IPS DF 19.7 (cell line): ENCODE results near the gene NUCB1.
"Not testable (repeated sequence)": the region's sequence is repeated elsewhere in the genome, so short reads cannot be mapped to it uniquely, and the experiment has no call there.

Experiments
- DNase-seq: peaks from one replicate; pipeline ENCODE4 v3.0.0-alpha.2; 2013; ENCODE audit warnings: low read depth, low spot score

The NUCB1 gene

DNA sequence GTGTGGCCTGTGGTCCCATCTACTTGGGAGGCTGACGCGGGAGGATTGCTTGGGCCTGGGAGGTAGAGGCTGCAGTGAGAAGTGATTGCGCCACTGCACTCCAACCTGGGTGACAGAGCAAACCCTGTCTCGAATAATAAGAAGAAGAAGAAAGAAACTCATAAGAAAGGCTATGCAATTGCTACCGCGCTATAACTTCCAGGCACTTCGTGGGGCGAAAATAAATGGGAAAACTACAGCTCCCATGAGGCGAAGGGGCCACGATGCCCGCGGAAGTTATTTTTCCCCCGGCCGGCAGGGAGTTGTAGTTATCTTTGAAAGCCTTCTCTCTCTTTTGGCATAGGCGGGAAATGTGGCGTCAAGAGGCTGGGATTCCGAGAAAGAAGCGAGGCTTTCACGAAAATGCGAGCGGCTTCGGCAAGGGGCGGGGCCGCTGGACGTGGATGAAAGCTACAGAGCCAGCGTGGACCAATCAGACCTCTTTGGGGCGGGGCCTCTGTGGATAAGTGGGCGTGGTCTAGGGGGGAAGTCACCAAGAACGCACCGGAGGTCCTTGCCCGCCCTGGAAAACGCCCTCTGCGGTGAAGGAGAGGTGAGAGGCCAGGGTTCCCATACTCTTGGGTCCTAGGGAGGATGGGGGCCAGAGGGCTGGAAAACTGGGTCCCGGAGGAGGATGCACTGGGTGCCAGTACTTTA, at the start of gene NUCB1:
NUCB1 (plus strand) TSS at position 532 of the 696 bp plus-strand sequence. CDS start 485 bp downstream, outside the sequence.
- peak; percentile 94 for DNase-seq

DNA sequence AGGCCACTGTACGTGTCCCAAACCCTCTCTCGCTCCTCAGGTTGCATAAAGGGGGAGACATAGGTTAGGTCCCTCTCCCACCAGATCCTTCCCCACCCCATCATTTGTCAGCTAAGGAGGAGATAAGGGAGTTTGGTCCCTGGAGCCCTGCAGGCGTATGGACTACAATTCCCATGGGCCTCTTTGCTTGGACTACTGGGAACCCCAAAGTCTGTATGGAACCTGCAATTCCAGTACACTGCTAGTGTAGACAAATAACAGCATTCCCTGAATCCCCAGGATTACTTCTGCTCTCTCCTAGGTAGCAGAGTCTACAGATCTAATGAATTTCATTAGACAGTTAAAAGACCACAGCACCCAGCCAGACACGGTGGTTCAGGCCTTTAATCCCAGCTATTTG, 47.8 kb upstream of the NUCB1 start:
- DNase-seq: no peak

DNA sequence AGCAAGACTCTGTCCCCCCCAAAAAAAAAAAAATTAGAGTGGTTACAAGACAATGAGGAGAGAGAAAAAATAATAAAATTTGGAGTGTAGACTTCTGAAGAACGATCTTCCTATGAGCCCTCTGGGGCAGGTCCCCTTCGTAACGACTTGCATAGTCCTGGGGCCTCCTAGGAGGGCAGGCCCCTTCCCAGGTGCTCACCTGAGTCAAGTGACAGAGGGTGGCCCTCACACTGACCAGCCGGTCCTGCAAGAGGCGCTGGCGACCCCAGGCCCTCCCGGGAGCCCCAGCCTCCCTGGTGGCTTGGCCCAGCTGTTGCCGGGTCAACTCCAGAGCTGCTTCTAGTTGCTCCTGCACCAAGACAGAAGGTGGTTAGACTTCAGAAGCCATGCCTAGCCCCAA, 46.6 kb upstream of the NUCB1 start:
- no peak for DNase-seq

DNA sequence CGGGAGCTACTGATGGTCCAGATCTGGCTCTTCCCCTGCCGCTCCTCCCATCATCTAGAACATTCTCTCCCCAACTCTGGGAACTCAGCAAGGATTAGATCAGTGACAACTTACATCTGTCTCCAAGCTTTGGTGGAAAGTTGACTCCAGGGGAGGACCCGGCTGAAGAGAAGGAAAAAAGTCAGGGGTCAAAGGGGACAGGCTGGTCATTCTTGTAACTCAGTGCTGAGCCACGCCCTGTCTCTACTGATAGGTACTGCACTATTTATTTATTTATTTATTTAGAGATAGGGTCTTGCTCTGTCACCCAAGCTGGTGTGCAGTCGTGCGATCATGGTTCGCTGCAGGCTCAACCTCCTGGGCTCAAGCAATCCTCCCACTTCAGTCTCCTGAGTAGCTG, 46.0 kb upstream of the NUCB1 start:
- DNase-seq: no peak

DNA sequence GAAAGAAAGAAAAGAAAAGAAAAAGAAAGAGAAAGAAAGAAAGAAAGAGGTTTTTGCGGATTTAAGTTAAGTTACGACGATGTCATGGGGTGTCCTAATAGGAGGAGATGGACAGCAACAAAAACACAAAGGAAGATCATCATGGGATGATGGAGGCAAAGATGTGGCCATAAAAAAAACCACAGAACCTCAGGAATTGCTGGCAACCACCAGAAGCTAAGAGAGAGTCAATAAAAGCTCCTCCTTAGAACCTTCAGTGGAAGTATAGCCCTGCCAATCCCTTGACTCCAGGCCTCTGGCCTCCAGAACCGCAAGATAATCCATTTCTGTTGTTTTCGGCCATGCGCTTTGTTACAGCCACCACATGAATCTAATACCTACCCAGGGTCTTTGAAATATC, 43.2 kb upstream of the NUCB1 start:
- no peak for DNase-seq

DNA sequence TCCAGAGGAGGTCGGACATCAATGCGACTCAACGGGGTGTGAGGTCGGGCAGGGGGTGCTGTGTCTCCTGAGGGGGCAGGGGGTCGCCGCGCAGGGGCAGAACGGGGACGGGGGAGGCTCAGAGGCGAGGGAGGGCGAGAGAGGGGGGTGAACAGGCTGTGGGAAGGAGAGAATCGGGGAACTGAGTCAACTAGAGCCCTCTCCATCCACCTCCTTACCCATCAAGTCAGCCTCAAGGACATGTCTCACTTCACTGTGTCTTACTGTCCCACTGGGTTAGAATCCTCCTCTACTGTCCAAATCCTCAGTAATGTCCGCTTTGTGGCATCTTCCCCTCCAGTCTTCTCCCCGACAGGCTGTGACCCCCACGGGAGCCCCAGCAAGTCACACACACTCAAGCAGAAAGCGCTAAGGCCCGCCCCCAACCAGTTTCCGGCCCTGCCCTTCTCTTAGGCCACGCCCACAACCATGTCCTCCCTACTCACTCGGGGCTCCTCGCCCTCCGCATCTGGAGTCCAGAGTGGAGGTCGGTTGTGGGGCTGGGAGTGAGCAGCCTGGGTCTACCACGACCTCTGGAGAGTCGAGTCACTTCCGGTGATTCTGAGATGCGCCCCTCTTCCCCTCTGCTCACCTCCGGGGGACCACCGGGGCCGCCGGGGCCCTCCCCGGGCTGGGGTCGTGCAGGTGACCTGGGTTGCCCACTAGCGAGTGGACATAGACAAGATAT, 41.0 kb upstream of the NUCB1 start:
- DNase-seq: no peak

DNA sequence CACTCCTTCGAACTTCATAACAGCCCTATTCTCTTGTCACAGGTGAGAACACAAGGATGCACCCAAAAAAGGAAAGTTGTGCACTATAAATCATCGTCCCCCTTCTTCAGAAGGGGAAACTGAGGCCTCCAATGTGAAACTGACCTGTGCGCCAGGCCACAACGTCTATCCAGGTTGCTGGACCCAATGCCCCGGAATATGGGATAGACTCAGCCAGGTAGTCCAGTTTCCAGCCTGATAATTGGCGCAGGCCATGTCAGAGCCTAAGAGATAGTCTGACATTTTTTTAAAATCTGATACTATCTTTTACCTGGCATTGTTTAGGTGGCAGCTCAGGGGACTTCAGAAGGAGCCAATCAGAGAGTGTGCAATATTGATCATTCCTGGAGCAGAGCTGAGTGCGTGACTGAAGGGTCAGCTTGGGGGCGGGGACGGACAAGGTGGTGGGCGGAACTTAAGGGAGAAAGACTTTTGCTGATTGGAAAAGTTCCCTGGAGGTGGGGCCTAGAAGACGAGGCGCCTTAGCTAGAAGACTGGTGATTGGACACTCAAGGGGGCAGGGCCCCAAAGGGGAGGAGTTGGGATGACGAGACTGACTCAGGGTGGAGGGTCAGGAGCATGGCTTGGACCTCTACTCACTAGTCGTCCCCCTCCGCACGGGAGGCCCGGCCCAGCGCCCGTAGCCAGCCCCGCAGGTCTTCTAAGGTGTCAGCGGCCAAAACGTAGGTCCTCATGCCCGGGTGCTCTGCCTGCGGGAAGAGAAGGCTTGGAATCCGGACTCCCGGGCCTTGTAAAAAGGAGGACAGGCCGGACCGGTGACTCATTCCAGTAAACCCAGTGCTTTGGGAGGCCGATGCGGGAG, 40.2 kb upstream of the NUCB1 start:
- DNase-seq: no peak

DNA sequence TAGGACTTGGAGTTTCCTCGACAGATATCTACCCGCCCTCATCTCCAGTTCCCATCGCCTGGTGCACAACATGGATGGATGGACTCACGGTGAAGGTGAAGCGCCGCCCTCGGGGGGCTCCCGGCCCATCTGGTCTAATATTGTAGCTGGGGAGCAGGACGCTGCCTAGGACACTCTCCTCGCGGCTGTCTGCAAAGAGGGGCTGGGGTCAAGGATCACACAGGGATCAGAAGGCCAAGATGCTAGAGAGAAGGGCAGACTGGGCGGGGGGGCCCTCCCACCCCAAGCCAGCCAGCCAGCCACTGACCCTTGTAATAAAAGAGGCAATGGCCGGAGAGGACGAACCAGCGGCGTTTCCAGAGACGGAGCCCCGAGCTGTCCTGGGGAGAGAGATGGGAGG, 38.8 kb upstream of the NUCB1 start:
- no peak for DNase-seq

DNA sequence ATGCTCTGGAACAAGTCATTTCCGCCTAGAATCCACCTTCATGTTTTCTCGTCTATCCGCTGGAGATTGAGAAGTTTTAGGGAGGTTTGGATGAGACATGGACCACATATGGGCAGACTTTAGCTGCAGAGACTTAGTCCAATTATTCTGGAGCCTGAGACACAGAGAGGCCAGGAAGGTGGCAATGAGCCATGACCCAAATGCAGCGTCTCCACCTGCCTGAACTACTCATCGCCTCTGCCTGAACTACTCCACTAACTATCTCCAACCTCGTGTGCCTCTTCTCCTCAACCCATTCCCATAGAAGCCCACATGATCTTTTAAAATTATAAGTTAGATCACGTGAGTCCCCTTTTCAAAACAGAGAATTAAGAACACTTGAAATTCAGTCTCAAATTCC, 37.3 kb upstream of the NUCB1 start:
- DNase-seq: no peak

DNA sequence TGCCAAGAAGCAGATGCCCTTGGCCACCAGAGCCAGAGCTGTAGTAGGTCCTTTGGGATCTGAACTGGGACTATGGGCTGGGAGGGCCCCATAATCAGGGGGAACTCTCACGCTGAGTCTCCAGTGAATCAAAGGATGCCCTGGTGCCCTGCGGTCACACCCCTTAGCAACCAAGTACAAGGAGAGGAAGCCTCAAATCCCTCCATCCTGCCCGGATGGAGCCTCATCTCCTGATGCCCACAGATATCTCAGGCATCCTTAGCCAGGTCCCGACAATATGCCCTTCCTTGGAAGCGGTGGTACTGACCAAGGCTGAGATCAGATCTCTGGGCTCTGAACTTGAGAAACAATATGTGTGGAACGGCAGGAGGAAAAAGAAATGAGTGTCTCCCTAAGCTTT, 33.4 kb upstream of the NUCB1 start:
- no peak for DNase-seq

DNA sequence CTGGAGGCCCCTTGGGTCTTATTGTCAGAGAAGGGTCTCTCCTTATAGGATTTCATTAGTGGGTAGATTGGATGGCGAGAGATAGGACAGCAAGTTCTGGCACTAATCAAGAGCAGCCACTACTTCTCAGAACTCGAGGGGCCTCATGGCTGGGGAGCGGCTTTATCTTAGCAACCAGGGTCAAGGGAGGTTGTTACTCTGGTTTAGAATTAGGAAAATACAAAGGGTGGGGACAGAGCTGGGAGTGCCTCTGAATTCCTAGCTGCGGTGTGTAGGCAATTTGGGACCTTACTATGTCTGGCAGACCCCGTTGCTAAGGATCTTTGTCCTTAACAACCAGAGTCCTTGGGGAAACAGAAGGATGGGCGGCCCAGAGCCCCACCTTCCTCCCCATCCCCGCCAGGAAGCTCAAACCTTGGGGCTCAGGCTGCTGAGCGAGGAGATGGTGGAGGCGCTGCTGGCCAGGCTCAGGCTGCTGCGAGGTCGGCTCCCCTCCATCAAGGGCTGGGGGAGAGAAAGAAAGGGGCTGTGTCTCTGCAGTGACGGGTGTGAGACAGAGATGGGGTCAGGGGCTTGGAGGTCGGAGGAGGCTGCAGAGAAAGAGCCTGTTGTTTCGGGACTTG, 32.9 kb upstream of the NUCB1 start:
- no peak for DNase-seq

DNA sequence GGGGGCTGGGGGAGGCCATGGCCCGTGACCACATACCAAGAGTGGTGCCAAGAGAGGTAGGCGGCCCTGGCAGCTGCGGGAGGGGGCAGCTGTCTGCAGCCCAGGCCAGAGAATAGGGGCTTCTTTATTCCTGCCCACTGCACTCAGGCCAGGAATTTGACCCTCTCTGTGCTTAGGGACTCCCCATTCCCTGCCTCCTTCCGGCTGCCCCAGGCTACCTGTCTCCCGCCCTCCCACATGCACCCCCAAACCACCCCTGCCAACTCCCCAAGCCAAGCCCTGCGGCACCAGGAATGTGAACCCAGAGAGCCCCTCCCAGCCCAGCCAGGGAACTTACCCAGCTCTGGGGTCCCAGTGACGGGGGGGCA, 32.4 kb upstream of the NUCB1 start:
- DNase-seq: no peak

DNA sequence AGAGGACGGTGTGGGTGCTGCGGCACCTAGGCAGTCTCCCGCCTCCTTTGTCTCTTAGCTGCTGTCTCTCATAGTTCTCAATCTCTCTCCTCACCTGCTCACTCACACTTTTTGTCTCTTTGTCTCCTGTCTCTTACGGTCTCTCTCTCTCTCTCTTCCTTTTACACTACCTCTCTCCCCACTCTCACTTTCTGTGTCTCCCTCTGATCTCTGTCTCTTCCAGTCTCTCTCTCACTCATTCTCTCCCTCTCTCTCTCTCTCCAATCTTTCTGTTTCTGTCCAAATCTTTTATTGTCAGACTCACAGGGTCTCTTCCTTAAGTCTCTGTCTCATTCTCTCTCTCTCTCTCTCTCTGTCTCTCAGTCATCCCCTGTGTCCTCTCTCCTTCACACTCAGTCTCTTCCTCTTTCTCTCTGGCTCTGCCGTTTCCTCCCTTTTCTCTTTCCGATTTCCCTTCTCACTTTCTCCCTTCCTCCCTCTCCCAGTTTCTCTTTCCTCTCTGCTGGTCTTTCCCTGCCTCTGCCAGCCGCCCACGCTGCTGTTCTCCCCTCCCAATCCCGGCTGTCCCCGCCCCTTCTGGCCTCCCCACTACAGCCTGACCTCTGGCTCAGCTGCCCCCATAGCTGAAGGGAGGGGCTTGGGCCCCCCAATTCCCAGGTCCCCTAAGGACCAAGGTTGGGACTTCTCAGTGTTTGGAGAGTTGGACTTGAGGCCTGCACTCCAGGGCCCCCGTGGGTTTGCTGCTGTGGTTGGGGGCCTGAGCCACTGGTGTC, 31.8 kb upstream of the NUCB1 start, which contains the start of gene PLEKHA4:
PLEKHA4 (minus strand) TSS at position 504 of the 773 bp plus-strand sequence. CDS start 997 bp downstream, outside the sequence.
- no peak for DNase-seq

DNA sequence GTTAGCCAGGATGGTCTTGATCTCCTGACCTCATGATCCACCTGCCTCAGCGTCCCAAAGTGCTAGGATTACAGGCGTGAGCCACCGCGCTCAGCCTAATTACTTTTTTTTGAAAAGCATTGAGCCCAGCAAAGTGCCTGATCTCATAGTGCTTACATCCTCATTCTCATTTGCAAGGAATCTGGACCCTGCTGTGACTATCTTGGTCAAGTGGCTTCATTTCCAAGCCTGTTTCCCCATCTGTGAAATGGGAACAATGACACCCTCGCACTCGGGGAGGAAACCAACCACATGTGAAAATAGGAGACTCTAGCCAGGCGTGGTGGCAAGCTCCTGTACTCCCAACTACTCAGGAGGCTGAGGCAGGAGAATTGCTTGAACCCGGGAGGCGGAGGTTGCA, 30.1 kb upstream of the NUCB1 start:
- DNase-seq: no peak

DNA sequence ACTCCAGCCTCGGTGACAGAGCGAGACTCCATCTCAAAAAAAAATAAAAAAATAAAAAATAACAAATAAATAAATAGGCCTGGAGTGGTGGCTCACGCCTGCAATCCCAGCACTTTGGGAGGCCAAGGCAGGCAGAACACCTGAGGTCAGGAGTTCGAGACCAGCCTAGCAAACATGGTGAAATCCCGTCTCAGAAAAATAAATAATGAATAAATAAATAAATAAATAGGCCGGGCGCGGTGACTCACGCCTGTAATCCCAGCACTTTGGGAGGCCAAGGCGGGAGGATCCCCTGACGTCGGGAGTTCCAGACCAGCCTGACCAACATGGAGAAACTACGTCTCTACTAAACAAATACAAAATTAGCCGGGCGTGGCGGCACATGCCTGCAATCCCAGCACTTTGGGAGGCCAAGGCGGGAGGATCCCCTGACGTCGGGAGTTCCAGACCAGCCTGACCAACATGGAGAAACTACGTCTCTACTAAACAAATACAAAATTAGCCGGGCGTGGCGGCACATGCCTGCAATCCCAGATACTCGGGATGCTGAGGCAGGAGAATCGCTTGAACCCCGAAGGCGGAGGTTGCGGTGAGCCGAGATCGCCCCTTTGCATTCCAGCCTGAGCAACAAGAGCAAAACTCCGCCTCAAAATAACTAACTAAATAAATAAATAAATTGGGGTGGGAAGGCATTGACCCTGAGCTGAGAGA, 28.5 kb upstream of the NUCB1 start:
- DNase-seq: not testable (repeated sequence)

DNA sequence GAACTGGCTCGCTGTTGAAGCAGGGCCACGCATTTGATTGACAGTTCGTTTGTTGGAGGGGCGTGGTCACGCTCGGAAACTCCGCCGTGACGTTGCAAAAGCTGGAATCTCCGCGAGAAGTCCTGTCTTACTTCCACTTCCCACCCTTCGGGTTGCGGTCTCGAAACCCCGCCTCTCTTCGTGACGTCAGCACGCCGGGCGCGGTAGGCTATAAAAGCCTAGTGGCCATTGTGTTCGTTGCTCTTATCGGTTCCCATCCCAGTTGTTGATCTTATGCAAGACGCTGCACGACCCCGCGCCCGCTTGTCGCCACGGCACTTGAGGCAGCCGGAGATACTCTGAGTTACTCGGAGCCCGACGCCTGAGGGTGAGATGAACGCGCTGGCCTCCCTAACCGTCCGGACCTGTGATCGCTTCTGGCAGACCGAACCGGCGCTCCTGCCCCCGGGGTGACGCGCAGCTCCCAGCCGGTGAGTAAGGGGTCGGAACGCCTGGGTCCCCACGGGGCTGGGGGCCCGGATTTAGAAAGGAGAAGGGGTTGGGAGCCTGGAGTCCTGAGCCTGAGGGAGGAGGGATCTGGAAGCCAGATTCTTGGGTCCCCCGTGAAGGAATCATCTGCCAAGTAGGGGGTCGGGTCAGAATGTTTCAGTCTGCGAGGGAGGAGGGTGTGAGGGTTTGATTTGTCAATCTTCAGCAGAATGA, 27.8 kb upstream of the NUCB1 start, which contains the start of gene PPP1R15A:
PPP1R15A (plus strand) TSS at position 240 of the 702 bp plus-strand sequence. CDS start 813 bp downstream, outside the sequence.
- DNase-seq: peak; percentile 86

DNA sequence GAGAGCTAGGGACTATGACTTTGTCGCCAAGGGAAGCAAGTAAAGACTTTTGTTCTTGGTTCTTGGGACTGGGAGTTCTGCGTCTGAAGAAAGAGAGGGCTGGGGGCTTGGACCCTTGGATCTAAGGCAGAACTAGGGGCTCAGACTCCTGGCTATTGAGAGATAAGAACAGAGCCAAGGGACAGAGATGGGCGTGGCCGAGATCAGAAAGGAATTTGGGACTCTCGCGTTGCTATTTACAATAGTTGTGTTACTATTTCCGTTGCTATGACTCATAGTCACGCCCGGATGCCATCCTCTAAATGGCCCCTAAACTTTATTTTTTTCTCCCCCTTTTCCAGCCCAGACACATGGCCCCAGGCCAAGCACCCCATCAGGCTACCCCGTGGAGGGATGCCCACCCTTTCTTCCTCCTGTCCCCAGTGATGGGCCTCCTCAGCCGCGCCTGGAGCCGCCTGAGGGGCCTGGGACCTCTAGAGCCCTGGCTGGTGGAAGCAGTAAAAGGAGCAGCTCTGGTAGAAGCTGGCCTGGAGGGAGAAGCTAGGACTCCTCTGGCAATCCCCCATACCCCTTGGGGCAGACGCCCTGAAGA, 27.1 kb upstream of the NUCB1 start:
- DNase-seq: no peak

DNA sequence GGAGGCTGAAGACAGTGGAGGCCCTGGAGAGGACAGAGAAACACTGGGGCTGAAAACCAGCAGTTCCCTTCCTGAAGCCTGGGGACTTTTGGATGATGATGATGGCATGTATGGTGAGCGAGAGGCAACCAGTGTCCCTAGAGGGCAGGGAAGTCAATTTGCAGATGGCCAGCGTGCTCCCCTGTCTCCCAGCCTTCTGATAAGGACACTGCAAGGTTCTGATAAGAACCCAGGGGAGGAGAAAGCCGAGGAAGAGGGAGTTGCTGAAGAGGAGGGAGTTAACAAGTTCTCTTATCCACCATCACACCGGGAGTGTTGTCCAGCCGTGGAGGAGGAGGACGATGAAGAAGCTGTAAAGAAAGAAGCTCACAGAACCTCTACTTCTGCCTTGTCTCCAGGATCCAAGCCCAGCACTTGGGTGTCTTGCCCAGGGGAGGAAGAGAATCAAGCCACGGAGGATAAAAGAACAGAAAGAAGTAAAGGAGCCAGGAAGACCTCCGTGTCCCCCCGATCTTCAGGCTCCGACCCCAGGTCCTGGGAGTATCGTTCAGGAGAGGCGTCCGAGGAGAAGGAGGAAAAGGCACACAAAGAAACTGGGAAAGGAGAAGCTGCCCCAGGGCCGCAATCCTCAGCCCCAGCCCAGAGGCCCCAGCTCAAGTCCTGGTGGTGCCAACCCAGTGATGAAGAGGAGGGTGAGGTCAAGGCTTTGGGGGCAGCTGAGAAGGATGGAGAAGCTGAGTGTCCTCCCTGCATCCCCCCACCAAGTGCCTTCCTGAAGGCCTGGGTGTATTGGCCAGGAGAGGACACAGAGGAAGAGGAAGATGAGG, 26.4 kb upstream of the NUCB1 start:
- DNase-seq: no peak
